ENCODE results near the gene MINDY3. TPM values are rescaled to one million over a fixed set of nuclear protein-coding genes. Genes with fewer than 3 reads are reported as not detected.

MINDY3 gene
- total RNA-seq, 1 experiment from 2014 or later = 11.3 TPM

DNA sequence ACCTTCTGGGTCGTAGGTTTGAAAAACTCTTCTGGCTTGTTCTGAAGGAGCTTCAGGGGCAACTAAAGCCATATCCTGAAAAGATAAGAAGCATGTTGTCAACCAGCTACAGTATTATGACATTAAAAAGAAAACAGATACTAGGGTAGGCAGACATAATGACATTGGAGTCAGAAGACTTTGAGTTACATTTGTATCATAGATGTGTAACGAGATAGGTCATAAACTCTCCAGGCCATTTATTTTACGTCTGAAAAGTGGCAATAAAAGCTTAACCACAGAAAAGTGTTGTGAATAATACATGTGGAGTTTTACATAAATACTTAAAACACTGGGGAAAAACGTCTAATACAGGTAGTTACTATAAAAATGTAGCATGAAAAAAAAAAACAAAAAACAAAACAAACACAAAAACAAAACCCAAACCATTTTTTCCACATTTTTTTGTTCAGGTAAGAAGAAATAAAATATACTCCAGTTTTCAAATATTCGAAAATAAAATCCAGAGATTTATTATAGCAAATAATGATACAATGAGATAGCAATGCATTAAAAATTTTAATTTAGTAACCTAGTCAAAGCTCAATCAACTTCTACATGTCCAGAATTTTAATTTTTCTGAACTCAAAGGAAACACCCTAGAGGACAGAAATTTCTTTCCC lies 64.1 kb downstream of the MINDY3 start:
- ATAC-seq = no peak
- H3K27me3 Mint-ChIP-seq (ENCODE audit: low read depth) = no peaks in the 10 kb centered on the region
- ChIA-PET POLR2A (no interaction called here), CTCF (interaction anchor here (0.6 kb wide), 1 partner anchor 57 kb away, joined by 3 read pairs; no protein-coding TSS in a partner anchor)
- TF ChIP-seq ESRRA (CRISPR knock-in tag; IDR thresholded peaks at IDR 0.05; ENCODE audit: borderline replicate concordance) (no peak), TEAD1 (CRISPR knock-in tag; IDR thresholded peaks at IDR 0.05) (no peak), SMAD4 (CRISPR knock-in tag; IDR thresholded peaks at IDR 0.05) (no peak), ZNF396 (CRISPR knock-in tag; IDR thresholded peaks at IDR 0.05; ENCODE audit: borderline replicate concordance) (no peak), NFE2L1 (CRISPR knock-in tag; IDR thresholded peaks at IDR 0.05) (no peak)
- TF ChIP-seq, protein P1, sequence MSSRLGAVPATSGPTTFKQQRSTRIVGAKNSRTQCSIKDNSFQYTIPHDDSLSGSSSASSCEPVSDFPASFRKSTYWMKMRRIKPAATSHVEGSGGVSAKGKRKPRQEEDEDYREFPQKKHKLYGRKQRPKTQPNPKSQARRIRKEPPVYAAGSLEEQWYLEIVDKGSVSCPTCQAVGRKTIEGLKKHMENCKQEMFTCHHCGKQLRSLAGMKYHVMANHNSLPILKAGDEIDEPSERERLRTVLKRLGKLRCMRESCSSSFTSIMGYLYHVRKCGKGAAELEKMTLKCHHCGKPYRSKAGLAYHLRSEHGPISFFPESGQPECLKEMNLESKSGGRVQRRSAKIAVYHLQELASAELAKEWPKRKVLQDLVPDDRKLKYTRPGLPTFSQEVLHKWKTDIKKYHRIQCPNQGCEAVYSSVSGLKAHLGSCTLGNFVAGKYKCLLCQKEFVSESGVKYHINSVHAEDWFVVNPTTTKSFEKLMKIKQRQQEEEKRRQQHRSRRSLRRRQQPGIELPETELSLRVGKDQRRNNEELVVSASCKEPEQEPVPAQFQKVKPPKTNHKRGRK (CRISPR knock-in tag; IDR thresholded peaks at IDR 0.05; ENCODE audit: borderline replicate concordance) = no peak
- TF ChIP-seq, protein P2, sequence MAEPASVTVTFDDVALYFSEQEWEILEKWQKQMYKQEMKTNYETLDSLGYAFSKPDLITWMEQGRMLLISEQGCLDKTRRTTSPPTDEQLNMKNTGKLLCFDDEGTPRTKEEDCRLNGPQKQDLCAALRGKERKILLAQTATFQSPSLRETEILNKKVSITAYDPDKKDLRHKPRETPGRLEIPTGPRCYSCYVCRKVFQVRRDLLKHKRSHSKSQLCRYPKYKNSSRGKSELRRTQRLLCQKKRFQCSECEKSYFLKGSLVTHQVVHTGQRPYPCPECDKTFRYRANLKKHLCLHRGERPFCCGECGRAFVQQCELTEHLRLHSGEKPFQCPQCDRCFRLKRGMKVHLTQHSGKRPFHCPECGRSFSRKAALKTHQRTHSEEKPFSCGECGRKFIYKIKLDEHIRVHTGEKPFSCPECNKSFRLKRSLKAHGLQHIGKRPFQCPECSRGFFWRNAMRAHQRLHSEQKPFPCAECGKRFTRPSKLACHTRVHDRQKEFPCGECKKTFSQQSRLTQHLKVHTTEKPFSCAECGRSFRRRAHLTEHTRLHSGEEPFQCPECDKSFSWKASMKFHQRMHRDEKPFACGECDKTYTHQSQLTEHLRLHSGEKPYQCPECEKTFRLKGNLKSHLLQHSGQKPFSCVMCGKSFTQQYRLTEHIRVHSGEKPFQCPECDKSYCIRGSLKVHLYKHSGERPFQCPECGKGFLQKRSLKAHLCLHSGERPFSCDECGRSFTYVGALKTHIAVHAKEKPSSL (CRISPR knock-in tag; conservative IDR thresholded peaks at IDR 0.05) = no peak
- TF ChIP-seq, protein P3, sequence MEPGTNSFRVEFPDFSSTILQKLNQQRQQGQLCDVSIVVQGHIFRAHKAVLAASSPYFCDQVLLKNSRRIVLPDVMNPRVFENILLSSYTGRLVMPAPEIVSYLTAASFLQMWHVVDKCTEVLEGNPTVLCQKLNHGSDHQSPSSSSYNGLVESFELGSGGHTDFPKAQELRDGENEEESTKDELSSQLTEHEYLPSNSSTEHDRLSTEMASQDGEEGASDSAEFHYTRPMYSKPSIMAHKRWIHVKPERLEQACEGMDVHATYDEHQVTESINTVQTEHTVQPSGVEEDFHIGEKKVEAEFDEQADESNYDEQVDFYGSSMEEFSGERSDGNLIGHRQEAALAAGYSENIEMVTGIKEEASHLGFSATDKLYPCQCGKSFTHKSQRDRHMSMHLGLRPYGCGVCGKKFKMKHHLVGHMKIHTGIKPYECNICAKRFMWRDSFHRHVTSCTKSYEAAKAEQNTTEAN (CRISPR knock-in tag; IDR thresholded peaks at IDR 0.05) = no peak
- TF ChIP-seq, protein P4, sequence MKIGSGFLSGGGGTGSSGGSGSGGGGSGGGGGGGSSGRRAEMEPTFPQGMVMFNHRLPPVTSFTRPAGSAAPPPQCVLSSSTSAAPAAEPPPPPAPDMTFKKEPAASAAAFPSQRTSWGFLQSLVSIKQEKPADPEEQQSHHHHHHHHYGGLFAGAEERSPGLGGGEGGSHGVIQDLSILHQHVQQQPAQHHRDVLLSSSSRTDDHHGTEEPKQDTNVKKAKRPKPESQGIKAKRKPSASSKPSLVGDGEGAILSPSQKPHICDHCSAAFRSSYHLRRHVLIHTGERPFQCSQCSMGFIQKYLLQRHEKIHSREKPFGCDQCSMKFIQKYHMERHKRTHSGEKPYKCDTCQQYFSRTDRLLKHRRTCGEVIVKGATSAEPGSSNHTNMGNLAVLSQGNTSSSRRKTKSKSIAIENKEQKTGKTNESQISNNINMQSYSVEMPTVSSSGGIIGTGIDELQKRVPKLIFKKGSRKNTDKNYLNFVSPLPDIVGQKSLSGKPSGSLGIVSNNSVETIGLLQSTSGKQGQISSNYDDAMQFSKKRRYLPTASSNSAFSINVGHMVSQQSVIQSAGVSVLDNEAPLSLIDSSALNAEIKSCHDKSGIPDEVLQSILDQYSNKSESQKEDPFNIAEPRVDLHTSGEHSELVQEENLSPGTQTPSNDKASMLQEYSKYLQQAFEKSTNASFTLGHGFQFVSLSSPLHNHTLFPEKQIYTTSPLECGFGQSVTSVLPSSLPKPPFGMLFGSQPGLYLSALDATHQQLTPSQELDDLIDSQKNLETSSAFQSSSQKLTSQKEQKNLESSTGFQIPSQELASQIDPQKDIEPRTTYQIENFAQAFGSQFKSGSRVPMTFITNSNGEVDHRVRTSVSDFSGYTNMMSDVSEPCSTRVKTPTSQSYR (CRISPR knock-in tag; IDR thresholded peaks at IDR 0.05) = no peak
- TF ChIP-seq, protein P5, sequence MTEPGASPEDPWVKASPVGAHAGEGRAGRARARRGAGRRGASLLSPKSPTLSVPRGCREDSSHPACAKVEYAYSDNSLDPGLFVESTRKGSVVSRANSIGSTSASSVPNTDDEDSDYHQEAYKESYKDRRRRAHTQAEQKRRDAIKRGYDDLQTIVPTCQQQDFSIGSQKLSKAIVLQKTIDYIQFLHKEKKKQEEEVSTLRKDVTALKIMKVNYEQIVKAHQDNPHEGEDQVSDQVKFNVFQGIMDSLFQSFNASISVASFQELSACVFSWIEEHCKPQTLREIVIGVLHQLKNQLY (CRISPR knock-in tag; IDR thresholded peaks at IDR 0.05) = no peak
- no peaks in the 10 kb centered on the region for H3K4me1 Mint-ChIP-seq
- no peaks in the 10 kb centered on the region for H3K9me3 Mint-ChIP-seq
- no peak overlapping the region for H3K4me3 Mint-ChIP-seq
- DNase-seq (ENCODE audit: low spot score) = no peak
- no peak overlapping the region for H3K27ac Mint-ChIP-seq
- no peaks in the 10 kb centered on the region for H3K36me3 Mint-ChIP-seq

DNA sequence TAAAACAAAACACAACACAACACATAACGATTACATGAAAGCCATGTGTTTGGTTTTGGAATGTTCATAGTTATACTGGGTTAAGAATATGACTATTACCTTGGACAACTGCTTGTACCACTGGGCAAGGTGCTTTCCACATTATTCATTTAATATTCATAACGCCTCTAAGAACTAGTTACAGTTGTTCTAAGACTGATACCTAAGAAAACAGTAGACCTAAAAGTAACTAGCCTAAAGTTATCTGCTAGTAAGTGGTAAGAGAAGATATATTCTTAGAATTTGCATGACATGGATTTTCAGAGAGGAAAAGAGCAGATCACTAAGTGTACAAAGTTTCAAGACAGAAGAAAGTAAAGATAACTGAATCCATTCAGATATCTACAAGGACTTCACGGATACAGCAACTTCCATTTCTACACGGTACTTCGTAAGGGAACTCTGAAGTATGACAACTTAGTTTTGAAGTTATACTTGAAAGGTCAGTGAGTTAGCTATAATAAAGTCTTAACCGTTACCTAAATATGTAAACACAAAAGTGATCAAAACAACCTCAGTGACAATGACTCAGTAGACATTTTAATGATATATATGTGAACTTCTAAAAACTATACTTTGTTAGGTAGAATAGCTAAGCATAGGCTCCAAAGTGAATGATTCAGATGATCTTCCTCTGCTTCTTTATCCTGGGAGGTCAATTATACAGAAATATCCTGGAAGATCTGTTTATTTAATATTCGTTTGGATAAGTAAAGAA lies 65.1 kb downstream of the MINDY3 start:
- H3K27ac Mint-ChIP-seq = no peak overlapping the region
- CTCF ChIA-PET = no interaction called here
- DNase-seq (ENCODE audit: low spot score) (no peak), ATAC-seq (no peak)
- no peaks in the 10 kb centered on the region for H3K27me3 Mint-ChIP-seq (ENCODE audit: low read depth)
- no peaks in the 10 kb centered on the region for H3K4me1 Mint-ChIP-seq
- H3K9me3 Mint-ChIP-seq = no peaks in the 10 kb centered on the region
- POLR2A ChIA-PET = no interaction called here
- no peaks in the 10 kb centered on the region for H3K36me3 Mint-ChIP-seq
- no peak overlapping the region for H3K4me3 Mint-ChIP-seq
- TF ChIP-seq JUN (CRISPR knock-in tag; IDR thresholded peaks at IDR 0.05) (no peak), ETV6 (CRISPR knock-in tag; IDR thresholded peaks at IDR 0.05) (no peak), NFE2L1 (CRISPR knock-in tag; IDR thresholded peaks at IDR 0.05) (no peak), ZNF263 (CRISPR knock-in tag; IDR thresholded peaks at IDR 0.05; ENCODE audit: low read depth) (no peak)
- TF ChIP-seq, protein P6, sequence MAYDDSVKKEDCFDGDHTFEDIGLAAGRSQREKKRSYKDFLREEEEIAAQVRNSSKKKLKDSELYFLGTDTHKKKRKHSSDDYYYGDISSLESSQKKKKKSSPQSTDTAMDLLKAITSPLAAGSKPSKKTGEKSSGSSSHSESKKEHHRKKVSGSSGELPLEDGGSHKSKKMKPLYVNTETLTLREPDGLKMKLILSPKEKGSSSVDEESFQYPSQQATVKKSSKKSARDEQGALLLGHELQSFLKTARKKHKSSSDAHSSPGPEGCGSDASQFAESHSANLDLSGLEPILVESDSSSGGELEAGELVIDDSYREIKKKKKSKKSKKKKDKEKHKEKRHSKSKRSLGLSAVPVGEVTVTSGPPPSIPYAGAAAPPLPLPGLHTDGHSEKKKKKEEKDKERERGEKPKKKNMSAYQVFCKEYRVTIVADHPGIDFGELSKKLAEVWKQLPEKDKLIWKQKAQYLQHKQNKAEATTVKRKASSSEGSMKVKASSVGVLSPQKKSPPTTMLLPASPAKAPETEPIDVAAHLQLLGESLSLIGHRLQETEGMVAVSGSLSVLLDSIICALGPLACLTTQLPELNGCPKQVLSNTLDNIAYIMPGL (CRISPR knock-in tag; IDR thresholded peaks at IDR 0.05) = no peak
- TF ChIP-seq, protein P7, sequence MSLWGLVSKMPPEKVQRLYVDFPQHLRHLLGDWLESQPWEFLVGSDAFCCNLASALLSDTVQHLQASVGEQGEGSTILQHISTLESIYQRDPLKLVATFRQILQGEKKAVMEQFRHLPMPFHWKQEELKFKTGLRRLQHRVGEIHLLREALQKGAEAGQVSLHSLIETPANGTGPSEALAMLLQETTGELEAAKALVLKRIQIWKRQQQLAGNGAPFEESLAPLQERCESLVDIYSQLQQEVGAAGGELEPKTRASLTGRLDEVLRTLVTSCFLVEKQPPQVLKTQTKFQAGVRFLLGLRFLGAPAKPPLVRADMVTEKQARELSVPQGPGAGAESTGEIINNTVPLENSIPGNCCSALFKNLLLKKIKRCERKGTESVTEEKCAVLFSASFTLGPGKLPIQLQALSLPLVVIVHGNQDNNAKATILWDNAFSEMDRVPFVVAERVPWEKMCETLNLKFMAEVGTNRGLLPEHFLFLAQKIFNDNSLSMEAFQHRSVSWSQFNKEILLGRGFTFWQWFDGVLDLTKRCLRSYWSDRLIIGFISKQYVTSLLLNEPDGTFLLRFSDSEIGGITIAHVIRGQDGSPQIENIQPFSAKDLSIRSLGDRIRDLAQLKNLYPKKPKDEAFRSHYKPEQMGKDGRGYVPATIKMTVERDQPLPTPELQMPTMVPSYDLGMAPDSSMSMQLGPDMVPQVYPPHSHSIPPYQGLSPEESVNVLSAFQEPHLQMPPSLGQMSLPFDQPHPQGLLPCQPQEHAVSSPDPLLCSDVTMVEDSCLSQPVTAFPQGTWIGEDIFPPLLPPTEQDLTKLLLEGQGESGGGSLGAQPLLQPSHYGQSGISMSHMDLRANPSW (CRISPR knock-in tag; conservative IDR thresholded peaks at IDR 0.05; ENCODE audit: low read depth) = no peak

All from WTC11 (cell line).